GM21360 (cell line): Measurements from ENCODE around the gene HMOX2.

ENCODE experiments used
- ATAC-seq: cut with Tn5 transposase; IDR thresholded peaks from one replicate; pipeline ENCODE4 v1.9.1; 2021; ENCODE audit warnings: mild to moderate bottlenecking, moderate library complexity; ENCODE audit not compliant: unreplicated experiment

Gene HMOX2

DNA sequence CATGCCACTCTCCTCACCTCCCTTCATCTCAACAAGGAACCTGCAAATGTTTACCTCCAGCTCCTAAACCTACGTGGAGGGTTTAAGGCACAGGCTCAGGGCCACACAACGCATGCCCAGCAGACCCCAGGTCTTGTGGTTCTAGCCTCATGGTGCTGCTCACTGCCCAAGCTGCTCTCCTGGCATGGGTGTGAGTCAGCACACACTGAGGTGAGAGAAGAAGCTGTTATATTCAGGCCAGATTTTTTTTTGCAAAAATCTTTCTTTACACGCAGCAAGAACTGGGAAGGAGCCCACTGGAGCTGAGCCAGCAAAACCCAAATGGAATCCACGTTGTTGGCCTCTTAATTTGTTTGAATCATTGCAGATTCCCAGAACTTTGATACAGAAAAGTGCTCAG lies 74.4 kb downstream of the HMOX2 start:
- ATAC-seq, result no peak

DNA sequence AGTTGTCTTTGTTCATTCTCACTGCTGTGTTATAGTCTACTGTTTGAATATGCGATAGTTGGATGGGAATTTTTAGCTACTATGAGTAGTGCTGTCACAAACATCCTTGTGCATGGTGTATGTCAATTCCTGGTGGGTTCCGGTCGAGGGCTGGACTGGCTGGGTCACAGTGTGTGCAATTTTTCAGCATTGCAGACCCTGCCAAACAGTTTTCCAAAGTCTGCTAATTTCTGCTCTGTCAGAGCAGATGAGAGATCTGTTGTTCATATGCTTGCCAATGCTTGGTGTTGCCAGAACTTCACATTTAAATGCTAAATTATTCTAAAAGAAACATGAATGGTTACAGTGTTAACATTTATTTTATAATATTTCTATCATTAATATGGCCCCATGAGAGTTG lies 76.3 kb downstream of the HMOX2 start:
- ATAC-seq, result no peak

DNA sequence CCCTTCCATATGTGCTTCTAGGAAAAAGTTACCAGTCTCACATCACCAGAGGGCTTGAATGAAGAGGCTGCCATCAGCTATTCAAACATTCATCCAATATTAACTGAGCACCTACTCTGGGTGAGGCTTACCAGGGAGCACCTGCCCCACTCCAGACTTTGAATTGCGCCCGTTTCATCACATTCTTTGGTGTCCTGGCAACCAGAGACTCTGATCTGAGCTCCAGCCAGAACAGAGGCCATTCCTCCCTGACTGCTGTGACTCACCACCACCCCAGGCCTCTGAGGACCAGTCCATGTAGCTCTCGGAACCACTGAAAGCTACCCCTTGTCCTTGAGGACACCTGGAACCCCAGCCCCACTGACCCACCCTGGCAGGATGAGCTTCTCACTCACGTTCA lies 79.9 kb downstream of the HMOX2 start, which contains the start of gene C16orf96:
Gene C16orf96 (plus strand): TSS at position 229 of the 400 bp plus-strand sequence. CDS start 150 bp downstream, at position 379.
- no peak for ATAC-seq

DNA sequence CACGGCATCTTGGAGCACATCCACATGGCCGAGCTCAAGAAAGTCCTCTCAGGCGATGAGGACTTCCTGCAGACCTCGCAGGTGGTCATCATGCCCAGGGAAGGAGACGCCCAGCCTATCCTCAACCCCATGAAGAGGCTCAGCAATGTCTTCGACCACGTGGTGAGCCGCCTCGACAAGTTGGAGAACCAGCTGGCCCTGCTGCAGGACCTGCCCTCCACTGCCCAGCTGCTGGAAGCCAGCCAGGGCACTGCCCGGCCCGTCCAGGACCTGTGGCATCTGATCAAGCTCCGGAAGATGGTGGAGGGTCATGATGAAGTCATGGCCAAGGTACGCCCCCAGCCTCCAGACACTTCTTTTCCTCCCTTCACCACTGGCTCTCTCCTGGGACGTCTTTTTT lies 80.4 kb downstream of the HMOX2 start:
- ATAC-seq, result no peak

DNA sequence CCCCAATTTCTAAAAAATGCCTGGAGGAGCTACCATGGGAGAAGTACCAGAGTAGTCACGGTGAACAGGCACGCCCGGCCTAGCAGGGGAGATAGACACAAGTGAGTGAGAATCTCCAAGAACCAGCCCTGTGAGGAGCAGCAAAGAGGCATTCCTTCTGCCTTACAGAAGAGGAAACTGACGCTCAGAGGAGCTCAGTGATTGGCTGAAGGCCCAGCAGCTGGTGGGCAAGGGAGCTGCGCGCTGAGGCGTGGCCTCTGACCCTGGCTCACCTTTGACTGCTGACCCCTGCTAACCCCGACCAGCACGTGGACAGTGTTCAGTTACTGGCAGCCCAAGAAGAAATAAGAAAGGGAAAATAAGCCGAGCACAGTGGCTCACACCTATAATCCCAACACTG lies 81.8 kb downstream of the HMOX2 start:
- ATAC-seq, result no peak
